Measurements from ENCODE around the gene UBE3B.

UBE3B gene

GRCh38 chr12:109432431-109432830 lies 45.0 kb upstream of the UBE3B start:
- no peak overlapping the region for H3K9ac ChIP-seq
- H3K4me1 ChIP-seq = peaks cover 11% of the 10 kb centered on the region
- no peak overlapping the region for H3K4me2 ChIP-seq (ENCODE audit: low read length)
- no peak overlapping the region for H2AFZ ChIP-seq
- H3K79me2 ChIP-seq = no peaks in the 10 kb centered on the region
- no peaks in the 10 kb centered on the region for H3K36me3 ChIP-seq (ENCODE audit: control insufficient read depth, insufficient read depth, low read length)
- no peak overlapping the region for H3K4me3 ChIP-seq (ENCODE audit: low read depth, low read length)
- no peak for TF ChIP-seq CTCF (IDR thresholded peaks at IDR 0.05)
- H3K27me3 ChIP-seq (ENCODE audit: control insufficient read depth, insufficient read depth, low read length) = no peaks in the 10 kb centered on the region
- no peaks in the 10 kb centered on the region for H3K9me3 ChIP-seq (ENCODE audit: control insufficient read depth, low read length)
- H3K27ac ChIP-seq = no peak overlapping the region

GRCh38 chr12:109432842-109433304 lies 44.6 kb upstream of the UBE3B start:
- H3K9ac ChIP-seq = no peak overlapping the region
- H3K4me2 ChIP-seq (ENCODE audit: low read length) = peak overlapping the region; percentile 30
- H3K9me3 ChIP-seq (ENCODE audit: control insufficient read depth, low read length) = no peaks in the 10 kb centered on the region
- no peaks in the 10 kb centered on the region for H3K27me3 ChIP-seq (ENCODE audit: control insufficient read depth, insufficient read depth, low read length)
- no peak overlapping the region for H2AFZ ChIP-seq
- TF ChIP-seq CTCF (IDR thresholded peaks at IDR 0.05) = peak; percentile 81
- H3K27ac ChIP-seq = no peak overlapping the region
- no peak overlapping the region for H3K4me3 ChIP-seq (ENCODE audit: low read depth, low read length)
- no peaks in the 10 kb centered on the region for H3K79me2 ChIP-seq
- H3K4me1 ChIP-seq = peaks cover 11% of the 10 kb centered on the region
- no peaks in the 10 kb centered on the region for H3K36me3 ChIP-seq (ENCODE audit: control insufficient read depth, insufficient read depth, low read length)

GRCh38 chr12:109433618-109434017 lies 43.8 kb upstream of the UBE3B start:
- no peak overlapping the region for H3K27ac ChIP-seq
- no peak overlapping the region for H3K4me3 ChIP-seq (ENCODE audit: low read depth, low read length)
- peaks cover 11% of the 10 kb centered on the region for H3K4me1 ChIP-seq
- no peaks in the 10 kb centered on the region for H3K9me3 ChIP-seq (ENCODE audit: control insufficient read depth, low read length)
- peak; percentile 24 for TF ChIP-seq CTCF (IDR thresholded peaks at IDR 0.05)
- H3K36me3 ChIP-seq (ENCODE audit: control insufficient read depth, insufficient read depth, low read length) = no peaks in the 10 kb centered on the region
- no peaks in the 10 kb centered on the region for H3K27me3 ChIP-seq (ENCODE audit: control insufficient read depth, insufficient read depth, low read length)
- no peaks in the 10 kb centered on the region for H3K79me2 ChIP-seq
- no peak overlapping the region for H2AFZ ChIP-seq
- no peak overlapping the region for H3K9ac ChIP-seq
- H3K4me2 ChIP-seq (ENCODE audit: low read length) = no peak overlapping the region

- TF ChIP-seq CTCF (IDR thresholded peaks at IDR 0.05) = no peak
- H3K4me3 ChIP-seq (ENCODE audit: low read depth, low read length) = no peak overlapping the region
- no peaks in the 10 kb centered on the region for H3K36me3 ChIP-seq (ENCODE audit: control insufficient read depth, insufficient read depth, low read length)
- no peak overlapping the region for H3K9ac ChIP-seq
- H2AFZ ChIP-seq = peak overlapping the region; percentile 31
- H3K9me3 ChIP-seq (ENCODE audit: control insufficient read depth, low read length) = no peaks in the 10 kb centered on the region
- H3K4me2 ChIP-seq (ENCODE audit: low read length) = no peak overlapping the region
- H3K79me2 ChIP-seq = no peaks in the 10 kb centered on the region
- no peak overlapping the region for H3K27ac ChIP-seq
- H3K27me3 ChIP-seq (ENCODE audit: control insufficient read depth, insufficient read depth, low read length) = no peaks in the 10 kb centered on the region
- peaks cover 11% of the 10 kb centered on the region for H3K4me1 ChIP-seq
Measured at GRCh38 chr12:109434582-109434981, 42.9 kb upstream of the UBE3B start.

- Histone ChIP-seq H3K27ac (no peak overlapping the region), H3K9ac (no peak overlapping the region), H3K36me3 (ENCODE audit: control insufficient read depth, insufficient read depth, low read length) (no peaks in the 10 kb centered on the region), H3K9me3 (ENCODE audit: control insufficient read depth, low read length) (no peaks in the 10 kb centered on the region), H3K27me3 (ENCODE audit: control insufficient read depth, insufficient read depth, low read length) (no peaks in the 10 kb centered on the region), H3K79me2 (no peaks in the 10 kb centered on the region), H3K4me1 (peaks cover 11% of the 10 kb centered on the region), H3K4me3 (ENCODE audit: low read depth, low read length) (no peak overlapping the region), H3K4me2 (ENCODE audit: low read length) (peak overlapping the region; percentile 6), H2AFZ (peak overlapping the region; percentile 31)
- no peak for TF ChIP-seq CTCF (IDR thresholded peaks at IDR 0.05)
Measured at GRCh38 chr12:109435428-109436187, 41.8 kb upstream of the UBE3B start.
